Activated T-cell treated with anti-CD3 and anti-CD28 coated beads, Interleukin-2, amount 50 U/mL, for 24 hours (primary cell): Measurements from ENCODE around the gene DOCK7.
"Not testable (repeated sequence)": the region's sequence is repeated elsewhere in the genome, so short reads cannot be mapped to it uniquely, and the experiment has no call there.

Source experiments
- DNase-seq: peaks from one replicate; pipeline ENCODE4 v3.0.0-alpha.2; 2020
- H3K27ac Mint-ChIP-seq: 2 replicates; pipeline ENCODE4 v1.8.0; 2020; ENCODE audit warnings: mild to moderate bottlenecking, mixed read lengths
- H3K27me3 Mint-ChIP-seq: 2 replicates; pipeline ENCODE4 v1.8.0; 2020; ENCODE audit warnings: mixed read lengths
- H3K36me3 Mint-ChIP-seq: 2 replicates; pipeline ENCODE4 v1.8.0; 2020; ENCODE audit warnings: low read depth, mixed read lengths
- H3K4me1 Mint-ChIP-seq: 2 replicates; pipeline ENCODE4 v1.8.0; 2020; ENCODE audit warnings: low read depth, mixed read lengths
- H3K4me3 Mint-ChIP-seq: 2 replicates; pipeline ENCODE4 v1.8.0; 2020; ENCODE audit warnings: mild to moderate bottlenecking, moderate library complexity, mixed read lengths
- H3K9me3 Mint-ChIP-seq: 2 replicates; pipeline ENCODE4 v1.8.0; 2020; ENCODE audit warnings: mixed read lengths

Gene DOCK7

GRCh38 chr1:62712336-62713243 lies 24.4 kb upstream of the DOCK7 start:
- H3K4me1 Mint-ChIP-seq: no peaks in the 10 kb centered on the region
- no peak overlapping the region for H3K4me3 Mint-ChIP-seq
- no peak for DNase-seq
- H3K9me3 Mint-ChIP-seq: no peaks in the 10 kb centered on the region
- no peaks in the 10 kb centered on the region for H3K36me3 Mint-ChIP-seq
- H3K27me3 Mint-ChIP-seq: no peaks in the 10 kb centered on the region
- no peak overlapping the region for H3K27ac Mint-ChIP-seq

GRCh38 chr1:62707744-62708120 lies 19.5 kb upstream of the DOCK7 start:
- Mint-ChIP-seq H3K9me3 (no peaks in the 10 kb centered on the region), H3K4me1 (no peaks in the 10 kb centered on the region), H3K27ac (no peak overlapping the region), H3K27me3 (no peaks in the 10 kb centered on the region), H3K36me3 (no peaks in the 10 kb centered on the region), H3K4me3 (no peak overlapping the region)
- DNase-seq: no peak

GRCh38 chr1:62706985-62707743 lies 19.0 kb upstream of the DOCK7 start:
- no peaks in the 10 kb centered on the region for H3K36me3 Mint-ChIP-seq
- H3K27me3 Mint-ChIP-seq: no peaks in the 10 kb centered on the region
- no peak for DNase-seq
- no peak overlapping the region for H3K4me3 Mint-ChIP-seq
- no peaks in the 10 kb centered on the region for H3K9me3 Mint-ChIP-seq
- no peaks in the 10 kb centered on the region for H3K4me1 Mint-ChIP-seq
- no peak overlapping the region for H3K27ac Mint-ChIP-seq

- H3K4me3 Mint-ChIP-seq, H3K4me1 Mint-ChIP-seq, H3K27me3 Mint-ChIP-seq, DNase-seq, H3K36me3 Mint-ChIP-seq, H3K9me3 Mint-ChIP-seq, H3K27ac Mint-ChIP-seq: not testable (repeated sequence)
Observed at GRCh38 chr1:62698161-62698560, 10.0 kb upstream of the DOCK7 start.

GRCh38 chr1:62694479-62694878 lies 6.3 kb upstream of the DOCK7 start:
- H3K36me3 Mint-ChIP-seq, H3K27ac Mint-ChIP-seq, H3K4me3 Mint-ChIP-seq, H3K9me3 Mint-ChIP-seq, DNase-seq, H3K27me3 Mint-ChIP-seq: not testable (repeated sequence)
- peaks cover 11% of the 10 kb centered on the region for H3K4me1 Mint-ChIP-seq

GRCh38 chr1:62693123-62693522 lies 4.9 kb upstream of the DOCK7 start:
- no peaks in the 10 kb centered on the region for H3K27me3 Mint-ChIP-seq
- H3K36me3 Mint-ChIP-seq: no peaks in the 10 kb centered on the region
- no peak for DNase-seq
- no peak overlapping the region for H3K27ac Mint-ChIP-seq
- no peak overlapping the region for H3K4me3 Mint-ChIP-seq
- no peaks in the 10 kb centered on the region for H3K9me3 Mint-ChIP-seq
- H3K4me1 Mint-ChIP-seq: peaks cover 17% of the 10 kb centered on the region

GRCh38 chr1:62691062-62691844 lies 3.1 kb upstream of the DOCK7 start:
- Mint-ChIP-seq H3K27ac (no peak overlapping the region), H3K27me3 (no peaks in the 10 kb centered on the region), H3K4me1 (peaks cover 22% of the 10 kb centered on the region), H3K4me3 (no peak overlapping the region), H3K9me3 (no peaks in the 10 kb centered on the region), H3K36me3 (peaks cover 3% of the 10 kb centered on the region)
- DNase-seq: no peak

- no peak for DNase-seq
- Mint-ChIP-seq H3K9me3 (no peaks in the 10 kb centered on the region), H3K36me3 (peaks cover 3% of the 10 kb centered on the region), H3K4me1 (peaks cover 30% of the 10 kb centered on the region), H3K27me3 (no peaks in the 10 kb centered on the region), H3K4me3 (peak overlapping the region; percentile 60), H3K27ac (no peak overlapping the region)
Observed at GRCh38 chr1:62689524-62689923, 1.3 kb upstream of the DOCK7 start.

- no peaks in the 10 kb centered on the region for H3K27me3 Mint-ChIP-seq
Observed at GRCh38 chr1:62688687-62689085, 500 bp upstream of the DOCK7 start.

GRCh38 chr1:62687421-62687902 lies 724 bp downstream of the DOCK7 start:
- Mint-ChIP-seq H3K27ac (peak overlapping the region; percentile 87), H3K36me3 (peaks cover 3% of the 10 kb centered on the region), H3K4me3 (peak overlapping the region; percentile 85), H3K4me1 (peaks cover 33% of the 10 kb centered on the region), H3K27me3 (no peaks in the 10 kb centered on the region), H3K9me3 (no peaks in the 10 kb centered on the region)
- peak; percentile 60 for DNase-seq

More at GRCh38 chr1:62688687-62689085, 500 bp upstream of the DOCK7 start:
- Mint-ChIP-seq H3K4me3 (peak overlapping the region; percentile 83), H3K36me3 (peaks cover 3% of the 10 kb centered on the region), H3K27ac (peak overlapping the region; percentile 83), H3K9me3 (no peaks in the 10 kb centered on the region), H3K4me1 (peaks cover 33% of the 10 kb centered on the region)
- no peak for DNase-seq

GRCh38 chr1:62686822-62687221 lies 1.4 kb downstream of the DOCK7 start:
- no peak overlapping the region for H3K27ac Mint-ChIP-seq
- H3K27me3 Mint-ChIP-seq: no peaks in the 10 kb centered on the region
- DNase-seq: no peak
- H3K9me3 Mint-ChIP-seq: no peaks in the 10 kb centered on the region
- H3K4me1 Mint-ChIP-seq: peaks cover 33% of the 10 kb centered on the region
- peaks cover 3% of the 10 kb centered on the region for H3K36me3 Mint-ChIP-seq
- H3K4me3 Mint-ChIP-seq: peak overlapping the region; percentile 85

- H3K4me1 Mint-ChIP-seq: peaks cover 32% of the 10 kb centered on the region
- H3K4me3 Mint-ChIP-seq: no peak overlapping the region
- H3K9me3 Mint-ChIP-seq: no peaks in the 10 kb centered on the region
- H3K27ac Mint-ChIP-seq: no peak overlapping the region
- DNase-seq: no peak
- peaks cover 3% of the 10 kb centered on the region for H3K36me3 Mint-ChIP-seq
- H3K27me3 Mint-ChIP-seq: no peaks in the 10 kb centered on the region
Observed at GRCh38 chr1:62685431-62685859, 2.7 kb downstream of the DOCK7 start.

- no peaks in the 10 kb centered on the region for H3K9me3 Mint-ChIP-seq
- H3K27ac Mint-ChIP-seq: no peak overlapping the region
- H3K4me1 Mint-ChIP-seq: peaks cover 16% of the 10 kb centered on the region
- DNase-seq: no peak
- no peaks in the 10 kb centered on the region for H3K27me3 Mint-ChIP-seq
- H3K36me3 Mint-ChIP-seq: peaks cover 2% of the 10 kb centered on the region
- no peak overlapping the region for H3K4me3 Mint-ChIP-seq
Observed at GRCh38 chr1:62682531-62682930, 5.7 kb downstream of the DOCK7 start.

- H3K4me1 Mint-ChIP-seq: peaks cover 17% of the 10 kb centered on the region
- H3K27ac Mint-ChIP-seq, H3K27me3 Mint-ChIP-seq, H3K9me3 Mint-ChIP-seq, H3K4me3 Mint-ChIP-seq, DNase-seq, H3K36me3 Mint-ChIP-seq: not testable (repeated sequence)
Observed at GRCh38 chr1:62680992-62681391, 7.2 kb downstream of the DOCK7 start.
